Stomach (tissue), 4 donors: Measurements from ENCODE around the gene GNPAT.

Source experiments
- CTCF ChIP-seq, 7 experiments: fragments of 450-650 bp in 4 of 7; fragments of 200-600 bp in 3 of 7; sonication (generic) in 3 of 7; IDR thresholded peaks; one replicate each; pipeline ENCODE4 v1.5.1; 2016 to 2019; ENCODE audit warnings: antibody characterized with exemption in 7 of 7, control low read depth in 2 of 7, mild to moderate bottlenecking in 1 of 7
- EP300 ChIP-seq: sonication (generic); formaldehyde crosslinking; IDR thresholded peaks from one replicate; pipeline ENCODE4 v1.6.1; 2017; ENCODE audit warnings: antibody characterized with exemption
- POLR2A ChIP-seq, 4 donors: fragments of 450-650 bp; IDR thresholded peaks; one replicate each; pipeline ENCODE4 v1.6.1; 2016; ENCODE audit warnings: antibody characterized with exemption in 4 of 4, control low read depth in 2 of 4, mild to moderate bottlenecking in 1 of 4, moderate library complexity in 1 of 4
- POLR2AphosphoS5 ChIP-seq, 3 donors: sonication (generic); formaldehyde crosslinking; IDR thresholded peaks; one replicate each; pipeline ENCODE4 v1.6.1; 2016; ENCODE audit warnings: antibody characterized with exemption in 3 of 3

- no peak for TF ChIP-seq CTCF (IDR thresholded peaks at IDR 0.05)
- no peak for TF ChIP-seq POLR2AphosphoS5 (IDR thresholded peaks at IDR 0.05)
- no peak for TF ChIP-seq EP300
- TF ChIP-seq POLR2A (IDR thresholded peaks at IDR 0.05): no peak
Observed at GRCh38 chr1:231203259-231204057, 37.6 kb upstream of the GNPAT start.
